Choroid plexus epithelial cell (primary cell): ENCODE results near the gene CTCF.

Experiments
- DNase-seq: peaks from one replicate; pipeline ENCODE4 v3.0.0-alpha.2; 2010; ENCODE audit warnings: low read depth
- H3K4me3 ChIP-seq: 2 replicates; pipeline ENCODE4 v1.5.1; 2011; ENCODE audit warnings: low read depth, mild to moderate bottlenecking, control low read depth, low read length, moderate library complexity
- CTCF ChIP-seq: conservative IDR thresholded peaks from 2 replicates; pipeline ENCODE4 v1.5.1; 2011; ENCODE audit warnings: low read depth, mild to moderate bottlenecking, control low read depth, inconsistent platforms, low read length, moderate library complexity

The CTCF gene

GRCh38 chr16:67598527-67598926 lies 36.2 kb downstream of the CTCF start:
- H3K4me3 ChIP-seq = no peak overlapping the region
- DNase-seq = peak; percentile 29
- no peak for TF ChIP-seq CTCF

DNA sequence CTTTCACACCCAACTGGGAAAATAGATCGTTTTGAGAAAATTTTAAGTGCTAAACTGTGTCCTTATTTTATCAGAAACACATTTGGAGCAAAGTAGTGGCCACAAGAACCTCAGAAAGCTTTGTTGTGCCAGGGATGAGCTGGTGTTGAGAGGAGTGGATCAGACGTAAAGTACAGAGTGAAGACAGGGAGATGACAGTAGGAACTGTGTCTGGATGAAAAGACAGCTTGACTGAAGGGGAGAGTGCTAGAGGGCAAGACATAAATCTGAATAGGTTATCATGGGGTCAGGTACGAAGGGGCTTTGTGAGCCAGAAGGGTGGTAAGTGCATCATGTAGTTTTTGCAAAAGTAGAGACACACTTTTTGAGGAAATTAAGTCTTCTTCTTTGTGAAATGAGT lies 43.3 kb downstream of the CTCF start:
- no peak overlapping the region for H3K4me3 ChIP-seq
- TF ChIP-seq CTCF = no peak
- no peak for DNase-seq

DNA sequence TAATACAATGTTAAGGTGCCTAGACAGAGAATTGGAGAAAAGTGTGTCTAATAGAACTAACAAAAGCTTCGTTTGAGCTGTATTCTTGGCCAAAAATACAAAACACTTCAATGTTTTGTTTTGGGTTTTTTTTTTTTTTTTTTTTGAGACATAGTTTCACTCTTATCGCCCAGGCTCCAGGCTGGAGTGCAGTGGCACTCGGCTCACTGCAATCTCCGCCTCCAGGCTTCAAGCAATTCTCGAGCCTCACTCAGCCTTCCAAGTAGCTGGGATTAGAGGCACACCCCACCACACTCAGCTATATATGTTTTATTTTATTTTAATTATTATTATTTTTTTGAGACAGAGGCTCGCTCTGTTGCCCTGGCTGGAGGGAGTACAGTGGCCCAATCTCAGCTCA lies 44.3 kb downstream of the CTCF start:
- no peak overlapping the region for H3K4me3 ChIP-seq
- no peak for DNase-seq
- no peak for TF ChIP-seq CTCF

DNA sequence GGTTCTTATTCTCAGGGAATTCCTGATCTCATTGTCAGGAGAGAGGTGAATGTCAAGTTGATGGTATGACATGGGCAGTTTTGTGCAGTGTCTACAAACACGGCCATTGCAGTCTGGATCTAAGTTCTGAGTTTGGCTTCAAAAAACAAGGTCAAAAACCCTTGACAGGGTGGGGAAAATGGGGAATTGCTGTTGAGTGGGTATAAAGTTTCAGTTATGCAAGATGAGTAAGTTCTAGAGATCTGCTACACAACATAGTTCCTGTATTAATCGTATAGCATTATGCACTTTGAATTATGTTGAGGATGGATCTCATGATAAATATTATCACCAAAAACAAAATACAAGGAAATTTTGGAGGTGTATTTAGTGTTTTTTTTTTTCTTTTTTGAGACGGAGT lies 46.0 kb downstream of the CTCF start:
- no peak for TF ChIP-seq CTCF
- no peak overlapping the region for H3K4me3 ChIP-seq
- no peak for DNase-seq

DNA sequence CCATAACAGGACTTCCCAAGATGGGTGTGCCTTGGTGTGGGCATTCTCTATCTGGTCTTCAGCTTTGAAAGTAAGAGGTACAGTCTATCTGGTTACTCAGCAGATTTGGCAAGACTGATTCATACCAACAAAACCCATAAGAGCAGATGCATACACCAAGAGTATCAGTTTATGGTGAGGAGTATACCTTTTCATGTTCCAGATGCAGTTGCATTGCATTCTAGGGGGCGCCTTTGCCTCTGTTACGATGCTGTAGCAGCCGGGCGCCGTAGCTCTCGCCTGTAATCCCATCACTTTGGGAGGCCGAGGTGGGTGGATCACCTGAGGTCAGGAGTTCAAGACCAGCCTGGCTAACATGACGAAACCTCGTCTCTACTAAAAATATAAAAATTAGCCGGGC lies 51.5 kb downstream of the CTCF start:
- DNase-seq = no peak
- peak; percentile 29 for TF ChIP-seq CTCF
- H3K4me3 ChIP-seq = no peak overlapping the region

GRCh38 chr16:67628216-67628615 lies 65.9 kb downstream of the CTCF start:
- no peak for DNase-seq
- no peak for TF ChIP-seq CTCF
- no peak overlapping the region for H3K4me3 ChIP-seq

DNA sequence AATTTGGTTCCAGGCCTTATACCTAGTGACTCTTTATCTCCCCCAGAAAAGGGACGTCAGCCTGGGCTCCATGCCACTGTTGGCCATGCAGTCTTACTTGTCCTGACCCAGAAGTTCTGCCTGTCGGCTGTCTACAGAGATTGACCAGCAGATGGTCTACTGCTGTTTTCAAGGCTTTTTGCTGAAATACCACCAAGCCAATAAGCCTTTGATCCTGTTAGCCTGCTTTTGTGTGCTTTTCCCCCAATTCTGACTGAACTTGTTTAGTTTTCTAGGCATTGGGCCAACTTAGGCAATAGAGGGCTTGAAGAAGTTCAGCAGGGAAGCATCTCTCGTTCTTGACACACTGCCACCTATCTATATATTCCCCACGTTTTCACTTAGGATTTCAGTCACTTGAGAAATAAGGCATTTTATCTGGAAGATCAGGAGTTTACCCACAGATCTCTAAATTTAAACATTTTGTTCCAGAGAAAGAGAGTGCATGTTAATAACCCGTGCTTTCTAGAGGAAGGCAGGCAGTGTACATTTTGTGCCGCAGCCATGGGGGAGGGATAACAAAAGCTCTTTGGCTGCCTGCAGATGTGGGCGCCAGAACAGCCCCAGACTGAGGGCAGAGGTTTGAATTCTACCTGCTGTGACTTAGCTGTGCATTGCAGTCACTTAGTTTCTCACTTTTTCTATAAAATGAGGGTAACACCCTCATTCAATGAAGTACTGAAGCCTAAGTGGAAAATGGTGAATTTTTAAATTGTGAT lies 70.3 kb downstream of the CTCF start:
- no peak overlapping the region for H3K4me3 ChIP-seq
- DNase-seq = peak; percentile 90
- peak; percentile 41 for TF ChIP-seq CTCF
